Measurements from ENCODE around the gene ELP4. TPM values are rescaled to one million over a fixed set of nuclear protein-coding genes. Genes with fewer than 3 reads are reported as not detected.

Gene ELP4
- total RNA-seq, 1 experiment from 2014 or later = 17.2 TPM

DNA sequence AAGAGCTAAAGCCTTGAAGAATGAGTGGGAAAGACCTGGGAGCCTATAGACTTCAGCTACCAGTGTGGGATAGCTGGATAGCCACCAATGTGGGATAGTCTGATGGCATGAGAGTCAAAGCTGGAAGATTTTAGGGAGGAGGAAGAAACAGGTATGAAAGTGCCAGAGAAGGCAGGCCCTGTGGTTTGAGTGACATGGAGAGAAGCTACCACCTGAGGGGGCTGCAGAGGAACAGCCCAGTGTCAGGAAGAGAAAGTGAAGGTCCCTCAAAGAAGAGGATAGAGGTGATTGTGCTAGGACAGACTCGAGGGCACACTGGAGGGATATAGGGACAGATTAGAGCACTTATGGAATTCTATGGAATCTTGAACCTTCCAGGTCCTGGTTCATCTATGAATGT, 324.7 kb downstream of the ELP4 start:
- no peak overlapping the region for H3K4me3 ChIP-seq (ENCODE audit: low read depth in 2 of 2, low read length in 2 of 2)
- H3K36me3 ChIP-seq (ENCODE audit: control insufficient read depth, insufficient read depth, low read length) = no peaks in the 10 kb centered on the region
- no peak for TF ChIP-seq SIN3A (IDR thresholded peaks at IDR 0.05; ENCODE audit: borderline replicate concordance, insufficient read depth, low read depth, low read length)
- TF ChIP-seq POLR2AphosphoS5 (IDR thresholded peaks at IDR 0.05; ENCODE audit: low read depth, low read length) = no peak
- TF ChIP-seq, protein P1, sequence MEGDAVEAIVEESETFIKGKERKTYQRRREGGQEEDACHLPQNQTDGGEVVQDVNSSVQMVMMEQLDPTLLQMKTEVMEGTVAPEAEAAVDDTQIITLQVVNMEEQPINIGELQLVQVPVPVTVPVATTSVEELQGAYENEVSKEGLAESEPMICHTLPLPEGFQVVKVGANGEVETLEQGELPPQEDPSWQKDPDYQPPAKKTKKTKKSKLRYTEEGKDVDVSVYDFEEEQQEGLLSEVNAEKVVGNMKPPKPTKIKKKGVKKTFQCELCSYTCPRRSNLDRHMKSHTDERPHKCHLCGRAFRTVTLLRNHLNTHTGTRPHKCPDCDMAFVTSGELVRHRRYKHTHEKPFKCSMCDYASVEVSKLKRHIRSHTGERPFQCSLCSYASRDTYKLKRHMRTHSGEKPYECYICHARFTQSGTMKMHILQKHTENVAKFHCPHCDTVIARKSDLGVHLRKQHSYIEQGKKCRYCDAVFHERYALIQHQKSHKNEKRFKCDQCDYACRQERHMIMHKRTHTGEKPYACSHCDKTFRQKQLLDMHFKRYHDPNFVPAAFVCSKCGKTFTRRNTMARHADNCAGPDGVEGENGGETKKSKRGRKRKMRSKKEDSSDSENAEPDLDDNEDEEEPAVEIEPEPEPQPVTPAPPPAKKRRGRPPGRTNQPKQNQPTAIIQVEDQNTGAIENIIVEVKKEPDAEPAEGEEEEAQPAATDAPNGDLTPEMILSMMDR (IDR thresholded peaks at IDR 0.05) = no peak
- TF ChIP-seq, protein P2, sequence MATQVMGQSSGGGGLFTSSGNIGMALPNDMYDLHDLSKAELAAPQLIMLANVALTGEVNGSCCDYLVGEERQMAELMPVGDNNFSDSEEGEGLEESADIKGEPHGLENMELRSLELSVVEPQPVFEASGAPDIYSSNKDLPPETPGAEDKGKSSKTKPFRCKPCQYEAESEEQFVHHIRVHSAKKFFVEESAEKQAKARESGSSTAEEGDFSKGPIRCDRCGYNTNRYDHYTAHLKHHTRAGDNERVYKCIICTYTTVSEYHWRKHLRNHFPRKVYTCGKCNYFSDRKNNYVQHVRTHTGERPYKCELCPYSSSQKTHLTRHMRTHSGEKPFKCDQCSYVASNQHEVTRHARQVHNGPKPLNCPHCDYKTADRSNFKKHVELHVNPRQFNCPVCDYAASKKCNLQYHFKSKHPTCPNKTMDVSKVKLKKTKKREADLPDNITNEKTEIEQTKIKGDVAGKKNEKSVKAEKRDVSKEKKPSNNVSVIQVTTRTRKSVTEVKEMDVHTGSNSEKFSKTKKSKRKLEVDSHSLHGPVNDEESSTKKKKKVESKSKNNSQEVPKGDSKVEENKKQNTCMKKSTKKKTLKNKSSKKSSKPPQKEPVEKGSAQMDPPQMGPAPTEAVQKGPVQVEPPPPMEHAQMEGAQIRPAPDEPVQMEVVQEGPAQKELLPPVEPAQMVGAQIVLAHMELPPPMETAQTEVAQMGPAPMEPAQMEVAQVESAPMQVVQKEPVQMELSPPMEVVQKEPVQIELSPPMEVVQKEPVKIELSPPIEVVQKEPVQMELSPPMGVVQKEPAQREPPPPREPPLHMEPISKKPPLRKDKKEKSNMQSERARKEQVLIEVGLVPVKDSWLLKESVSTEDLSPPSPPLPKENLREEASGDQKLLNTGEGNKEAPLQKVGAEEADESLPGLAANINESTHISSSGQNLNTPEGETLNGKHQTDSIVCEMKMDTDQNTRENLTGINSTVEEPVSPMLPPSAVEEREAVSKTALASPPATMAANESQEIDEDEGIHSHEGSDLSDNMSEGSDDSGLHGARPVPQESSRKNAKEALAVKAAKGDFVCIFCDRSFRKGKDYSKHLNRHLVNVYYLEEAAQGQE (IDR thresholded peaks at IDR 0.05; ENCODE audit: insufficient read depth in 1 of 2, low read depth in 2 of 2, low read length in 1 of 2) = no peak
- no peak for TF ChIP-seq TCF7L2 (IDR thresholded peaks at IDR 0.05; ENCODE audit: low read depth, low read length)
- no TSS peak for BruUV-seq (replicated peaks)
- no peaks in the 10 kb centered on the region for H3K4me1 ChIP-seq (ENCODE audit: control insufficient read depth, insufficient read depth, low read length)
- CTCF ChIA-PET = no interaction called here
- DNase-seq (ENCODE audit: low read depth, low spot score) (no peak), ATAC-seq (no peak)
- H3K27me3 ChIP-seq (ENCODE audit: control insufficient read depth, insufficient read depth, low read length) = peaks cover 21% of the 10 kb centered on the region
- intact Hi-C loops (cut with micrococcal nuclease; ENCODE audit: unreplicated experiment) = no loop called here
- in situ Hi-C loops (cut with HindIII; ENCODE audit: low pct_unique_long_range_greater_than_20kb, low sequenced_read_pairs) = no loop called here
- H3K9me3 ChIP-seq (ENCODE audit: control insufficient read depth, insufficient read depth, low read depth, low read length) = no peaks in the 10 kb centered on the region
- no peak overlapping the region for H3K27ac ChIP-seq (ENCODE audit: low read length)
- POLR2A ChIA-PET = no interaction called here

Other genes starting within 250 kb of the ELP4 start
- not detected for gene DCDC1, start 140.0 kb upstream of the ELP4 start, total RNA-seq (2021; ENCODE audit: unreplicated experiment)
- gene DNAJC24, start 139.9 kb upstream of the ELP4 start, total RNA-seq (2021; ENCODE audit: unreplicated experiment) = 15.7 TPM
- gene IMMP1L, start 145 bp upstream of the ELP4 start, total RNA-seq (2021; ENCODE audit: unreplicated experiment) = 21.1 TPM